Measurements from ENCODE around the gene JSRP1. TPM values are rescaled to one million over a fixed set of nuclear protein-coding genes. Genes with fewer than 3 reads are reported as not detected.
A peak's percentile ranks its signal among the peaks of the same experiment; 100 is the strongest.

The JSRP1 gene
- total and polyA plus RNA-seq, 10 of the 15 experiments (the other 5 are each of a cell fraction or from before 2014, with no cell fraction given): 0.41 to 0.91 (median 0.49) TPM; not detected in 7

DNA sequence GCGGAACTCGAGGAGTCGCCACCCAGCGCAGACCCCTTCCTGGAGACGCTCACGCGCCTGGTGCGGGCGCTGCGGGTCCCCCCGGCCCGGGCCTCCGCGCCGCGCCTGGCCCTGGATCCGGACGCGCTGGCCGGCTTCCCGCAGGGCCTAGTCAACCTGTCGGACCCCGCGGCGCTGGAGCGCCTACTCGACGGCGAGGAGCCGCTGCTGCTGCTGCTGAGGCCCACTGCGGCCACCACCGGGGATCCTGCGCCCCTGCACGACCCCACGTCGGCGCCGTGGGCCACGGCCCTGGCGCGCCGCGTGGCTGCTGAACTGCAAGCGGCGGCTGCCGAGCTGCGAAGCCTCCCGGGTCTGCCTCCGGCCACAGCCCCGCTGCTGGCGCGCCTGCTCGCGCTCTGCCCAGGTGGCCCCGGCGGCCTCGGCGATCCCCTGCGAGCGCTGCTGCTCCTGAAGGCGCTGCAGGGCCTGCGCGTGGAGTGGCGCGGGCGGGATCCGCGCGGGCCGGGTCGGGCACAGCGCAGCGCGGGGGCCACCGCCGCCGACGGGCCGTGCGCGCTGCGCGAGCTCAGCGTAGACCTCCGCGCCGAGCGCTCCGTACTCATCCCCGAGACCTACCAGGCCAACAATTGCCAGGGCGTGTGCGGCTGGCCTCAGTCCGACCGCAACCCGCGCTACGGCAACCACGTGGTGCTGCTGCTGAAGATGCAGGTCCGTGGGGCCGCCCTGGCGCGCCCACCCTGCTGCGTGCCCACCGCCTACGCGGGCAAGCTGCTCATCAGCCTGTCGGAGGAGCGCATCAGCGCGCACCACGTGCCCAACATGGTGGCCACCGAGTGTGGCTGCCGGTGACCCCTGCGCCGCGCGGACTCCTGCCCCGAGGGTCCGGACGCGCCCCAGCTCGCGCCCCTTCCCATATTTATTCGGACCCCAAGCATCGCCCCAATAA, 4.8 kb downstream of the JSRP1 start:
- ATAC-seq: no peak; the same call in 2 of the 3 replicates
- Histone ChIP-seq H3K4me2 (ENCODE audit: control insufficient read depth, insufficient read depth) (no peak overlapping the region), H3K27me3 (replicated peaks in 1 of 2; ENCODE audit: control insufficient read depth in 2 of 2, insufficient read depth in 2 of 2, low read length in 1 of 2) (peaks cover 14 to 19% of the 10 kb centered on the region in 2 experiments; a peak in 3 of 4 replicates), H3K27ac (ENCODE audit: control insufficient read depth, insufficient read depth) (no peak overlapping the region), H4K20me1 (ENCODE audit: control insufficient read depth, insufficient read depth) (no peaks in the 10 kb centered on the region), H2AFZ (ENCODE audit: control insufficient read depth, low read depth, low read length) (no peak overlapping the region), H3K4me1 (ENCODE audit: control insufficient read depth, insufficient read depth, low read length) (no peaks in the 10 kb centered on the region; the same call in 1 of the 2 replicates), H3K9ac (ENCODE audit: control insufficient read depth, insufficient read depth, low read length) (no peak overlapping the region), H3K36me3 (ENCODE audit: control insufficient read depth in 2 of 2, insufficient read depth in 2 of 2, low read length in 1 of 2) (peaks cover 0 to 20% of the 10 kb centered on the region in 2 experiments; a peak in 2 of 4 replicates), H3K79me2 (ENCODE audit: control insufficient read depth, insufficient read depth, low read length) (no peaks in the 10 kb centered on the region), H3K4me3 (no peak overlapping the region), H3K9me3 (replicated peaks; ENCODE audit: control insufficient read depth, insufficient read depth, low read length) (no peaks in the 10 kb centered on the region; the same call in 2 of the 3 replicates)
- POLR2A ChIA-PET: interaction anchor here (1.0 kb wide), 1 partner anchor 12 kb away, joined by 3 read pairs; no protein-coding TSS in a partner anchor
- CTCF ChIA-PET: interaction anchor here (0.6 kb wide), 1 partner anchor 105 kb away, joined by 3 read pairs; no protein-coding TSS in a partner anchor
- RAD21 ChIA-PET (ENCODE audit: unreplicated experiment): no interaction called here
- TF ChIP-seq SMC3 (IDR thresholded peaks at IDR 0.05; ENCODE audit: borderline replicate concordance, low read length): no peak
- no peak for TF ChIP-seq EZH2 (IDR thresholded peaks at IDR 0.05; ENCODE audit: borderline replicate concordance, control insufficient read depth, low read depth, low read length)
- TF ChIP-seq POLR2A (IDR thresholded peaks at IDR 0.05; ENCODE audit: low read depth, low read length): peak; percentile 22; the same call in 1 of the 2 replicates
- TF ChIP-seq, protein P1, sequence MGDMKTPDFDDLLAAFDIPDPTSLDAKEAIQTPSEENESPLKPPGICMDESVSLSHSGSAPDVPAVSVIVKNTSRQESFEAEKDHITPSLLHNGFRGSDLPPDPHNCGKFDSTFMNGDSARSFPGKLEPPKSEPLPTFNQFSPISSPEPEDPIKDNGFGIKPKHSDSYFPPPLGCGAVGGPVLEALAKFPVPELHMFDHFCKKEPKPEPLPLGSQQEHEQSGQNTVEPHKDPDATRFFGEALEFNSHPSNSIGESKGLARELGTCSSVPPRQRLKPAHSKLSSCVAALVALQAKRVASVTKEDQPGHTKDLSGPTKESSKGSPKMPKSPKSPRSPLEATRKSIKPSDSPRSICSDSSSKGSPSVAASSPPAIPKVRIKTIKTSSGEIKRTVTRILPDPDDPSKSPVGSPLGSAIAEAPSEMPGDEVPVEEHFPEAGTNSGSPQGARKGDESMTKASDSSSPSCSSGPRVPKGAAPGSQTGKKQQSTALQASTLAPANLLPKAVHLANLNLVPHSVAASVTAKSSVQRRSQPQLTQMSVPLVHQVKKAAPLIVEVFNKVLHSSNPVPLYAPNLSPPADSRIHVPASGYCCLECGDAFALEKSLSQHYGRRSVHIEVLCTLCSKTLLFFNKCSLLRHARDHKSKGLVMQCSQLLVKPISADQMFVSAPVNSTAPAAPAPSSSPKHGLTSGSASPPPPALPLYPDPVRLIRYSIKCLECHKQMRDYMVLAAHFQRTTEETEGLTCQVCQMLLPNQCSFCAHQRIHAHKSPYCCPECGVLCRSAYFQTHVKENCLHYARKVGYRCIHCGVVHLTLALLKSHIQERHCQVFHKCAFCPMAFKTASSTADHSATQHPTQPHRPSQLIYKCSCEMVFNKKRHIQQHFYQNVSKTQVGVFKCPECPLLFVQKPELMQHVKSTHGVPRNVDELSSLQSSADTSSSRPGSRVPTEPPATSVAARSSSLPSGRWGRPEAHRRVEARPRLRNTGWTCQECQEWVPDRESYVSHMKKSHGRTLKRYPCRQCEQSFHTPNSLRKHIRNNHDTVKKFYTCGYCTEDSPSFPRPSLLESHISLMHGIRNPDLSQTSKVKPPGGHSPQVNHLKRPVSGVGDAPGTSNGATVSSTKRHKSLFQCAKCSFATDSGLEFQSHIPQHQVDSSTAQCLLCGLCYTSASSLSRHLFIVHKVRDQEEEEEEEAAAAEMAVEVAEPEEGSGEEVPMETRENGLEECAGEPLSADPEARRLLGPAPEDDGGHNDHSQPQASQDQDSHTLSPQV (IDR thresholded peaks at IDR 0.05): no peak
- TF ChIP-seq HDAC6 (IDR thresholded peaks at IDR 0.05; ENCODE audit: unreplicated experiment): peak; percentile 89
- TF ChIP-seq, protein P2, sequence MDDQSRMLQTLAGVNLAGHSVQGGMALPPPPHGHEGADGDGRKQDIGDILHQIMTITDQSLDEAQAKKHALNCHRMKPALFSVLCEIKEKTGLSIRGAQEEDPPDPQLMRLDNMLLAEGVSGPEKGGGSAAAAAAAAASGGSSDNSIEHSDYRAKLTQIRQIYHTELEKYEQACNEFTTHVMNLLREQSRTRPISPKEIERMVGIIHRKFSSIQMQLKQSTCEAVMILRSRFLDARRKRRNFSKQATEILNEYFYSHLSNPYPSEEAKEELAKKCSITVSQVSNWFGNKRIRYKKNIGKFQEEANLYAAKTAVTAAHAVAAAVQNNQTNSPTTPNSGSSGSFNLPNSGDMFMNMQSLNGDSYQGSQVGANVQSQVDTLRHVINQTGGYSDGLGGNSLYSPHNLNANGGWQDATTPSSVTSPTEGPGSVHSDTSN (IDR thresholded peaks at IDR 0.05; ENCODE audit: insufficient replicate concordance, low read depth, low read length): no peak
- FAIRE-seq: no peak
- intact Hi-C loops (cut with micrococcal nuclease; ENCODE audit: unreplicated experiment): no loop called here
- 14% methylated on average over 113 of the region's 125 CpGs for WGBS (ENCODE audit: insufficient coverage, insufficient replicate concordance, low lambda C conversion rate, missing lambda C conversion rate)
- no TSS peak for BruUV-seq (replicated peaks)
- in situ Hi-C loops (cut with MboI): no loop called here
- no peak for DNase-seq (ENCODE audit: low read depth, low spot score)
- SMC1A ChIA-PET (ENCODE audit: uncharacterized antibody, unreplicated experiment): no interaction called here

Data from GM12878 (cell line).